Stimulated activated CD4-positive, alpha-beta T cell treated with anti-CD3 and anti-CD28 coated beads, TNF-alpha, amount 100 ng/mL, for 48 hours (primary cell): ENCODE data around the gene MCC.
"Not testable (repeated sequence)": the region's sequence is repeated elsewhere in the genome, so short reads cannot be mapped to it uniquely, and the experiment has no call there.

Experiments used
- DNase-seq, 3 donors: peaks; one replicate each; pipeline ENCODE4 v3.0.0-alpha.2; 2020; ENCODE audit warnings: low read depth in 3 of 3

MCC gene

GRCh38 chr5:113490317-113490716, 2.1 kb upstream of the MCC start:
- DNase-seq, result no peak

GRCh38 chr5:113489299-113489698, 1.0 kb upstream of the MCC start:
- no peak for DNase-seq

GRCh38 chr5:113488645-113489184, 462 bp upstream of the MCC start:
- no peak for DNase-seq

GRCh38 chr5:113487416-113487780, 855 bp downstream of the MCC start:
- DNase-seq, result no peak

GRCh38 chr5:113480243-113480642, 8.0 kb downstream of the MCC start:
- DNase-seq, result no peak

- DNase-seq, result no peak
These were observed 9.6 kb downstream of the MCC start for GRCh38 chr5:113478691-113479090.

- DNase-seq, result no peak
These were observed 14.0 kb downstream of the MCC start for GRCh38 chr5:113474100-113474728.

- DNase-seq, result no peak
These were observed 25.2 kb downstream of the MCC start for GRCh38 chr5:113463032-113463431.

- not testable (repeated sequence) for DNase-seq
These were observed 31.1 kb downstream of the MCC start for GRCh38 chr5:113457106-113457505.

- DNase-seq, result no peak
These were observed 35.3 kb downstream of the MCC start for GRCh38 chr5:113452941-113453340.

- no peak for DNase-seq
These were observed 36.5 kb downstream of the MCC start for GRCh38 chr5:113451797-113452196.

- no peak for DNase-seq
These were observed 37.3 kb downstream of the MCC start for GRCh38 chr5:113450929-113451328.

GRCh38 chr5:113450462-113450861, 37.8 kb downstream of the MCC start:
- DNase-seq, result no peak

- DNase-seq, result no peak
These were observed 40.0 kb downstream of the MCC start for GRCh38 chr5:113448252-113448651.

GRCh38 chr5:113447498-113448050, 40.7 kb downstream of the MCC start:
- no peak for DNase-seq

- DNase-seq, result no peak
These were observed 41.8 kb downstream of the MCC start for GRCh38 chr5:113446358-113446927.

GRCh38 chr5:113437111-113437510, 51.1 kb downstream of the MCC start:
- DNase-seq, result no peak

GRCh38 chr5:113435575-113435974, 52.7 kb downstream of the MCC start:
- DNase-seq, result no peak

GRCh38 chr5:113434889-113435288, 53.4 kb downstream of the MCC start, which contains the start of gene TSSK1B:
TSS of gene TSSK1B (minus strand) at chr5:113434989. CDS start at chr5:113434839, 150 bp downstream.
- DNase-seq, result no peak

GRCh38 chr5:113433862-113434612, 54.2 kb downstream of the MCC start:
- DNase-seq, result no peak

GRCh38 chr5:113433071-113433470, 55.2 kb downstream of the MCC start:
- DNase-seq, result no peak

- DNase-seq, result no peak
These were observed 60.2 kb downstream of the MCC start for GRCh38 chr5:113427871-113428574.
